GM21717 (cell line): ENCODE results near the gene DUXB.
A peak's percentile ranks its signal among the peaks of the same experiment; 100 is the strongest.

ENCODE experiments used
- ATAC-seq: cut with Tn5 transposase; IDR thresholded peaks from one replicate; pipeline ENCODE4 v1.9.1; 2021; ENCODE audit warnings: mild to moderate bottlenecking, moderate library complexity; ENCODE audit not compliant: unreplicated experiment

The DUXB gene

DNA sequence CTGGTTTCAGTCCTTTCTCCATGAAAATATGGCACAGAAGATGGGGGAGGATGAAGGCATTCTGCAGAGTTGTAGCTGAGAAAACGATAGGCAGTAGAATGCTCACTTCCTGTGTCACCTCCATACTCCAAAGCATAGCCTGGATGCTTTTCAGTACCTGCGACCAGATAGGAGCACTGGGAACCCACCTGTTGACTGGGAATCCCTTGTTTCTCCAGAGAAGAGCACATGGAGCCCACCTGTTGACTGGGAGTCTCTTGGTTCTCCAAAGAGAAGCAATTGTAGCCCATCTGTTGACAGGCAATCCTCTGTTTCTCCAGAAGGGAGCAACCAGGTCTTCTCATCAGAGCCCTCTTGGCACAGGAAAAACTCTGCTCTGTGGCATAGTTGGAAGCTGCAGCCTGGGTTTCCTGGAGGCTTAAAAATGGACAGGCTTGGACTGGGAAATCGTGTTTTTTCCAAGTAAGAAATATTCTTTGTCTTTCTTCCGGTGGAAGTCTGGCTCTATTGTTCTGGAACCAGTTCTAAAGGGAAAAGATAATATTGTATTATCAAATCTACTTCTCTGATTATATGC lies 40.4 kb downstream of the DUXB start:
- ATAC-seq: no peak

DNA sequence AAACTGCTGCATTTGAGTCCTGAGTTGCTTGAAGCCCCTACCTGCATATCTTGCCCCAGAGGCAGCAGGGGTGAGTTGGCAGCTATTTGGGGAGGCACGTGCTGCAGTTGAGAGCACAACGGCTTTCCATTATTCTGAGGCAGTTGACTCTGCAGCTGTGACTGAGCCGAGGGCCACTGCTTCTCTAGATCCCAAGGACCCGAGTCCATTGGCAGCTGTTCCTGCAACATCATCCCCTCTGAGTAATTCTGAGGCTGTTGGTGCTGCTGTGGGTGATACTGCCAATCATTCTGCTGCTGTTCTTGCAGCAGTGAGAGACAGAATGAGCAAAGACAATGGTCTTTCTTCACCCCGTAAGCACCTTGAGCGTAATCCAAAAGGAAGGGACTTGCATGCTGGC lies 40.9 kb downstream of the DUXB start:
- ATAC-seq: no peak

DNA sequence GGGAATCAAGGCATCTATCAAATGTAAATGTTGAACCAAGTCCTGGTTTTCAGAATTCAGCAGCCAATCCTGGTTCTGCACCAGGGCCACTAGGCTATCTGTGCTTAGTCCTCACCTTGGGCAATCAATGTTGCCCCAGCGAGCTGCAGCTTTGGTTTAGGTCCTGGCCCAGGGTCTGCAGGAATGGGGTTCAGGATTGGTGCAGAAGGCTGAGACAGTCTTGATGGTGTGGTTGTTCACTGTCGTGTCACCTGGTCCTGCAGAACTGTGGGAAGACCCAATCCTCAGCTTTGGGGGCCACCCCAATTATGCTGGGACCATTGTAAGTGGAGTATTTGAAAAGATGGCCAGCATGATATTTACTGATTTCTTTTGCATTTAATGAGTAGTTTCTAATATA lies 43.1 kb downstream of the DUXB start:
- no peak for ATAC-seq

DNA sequence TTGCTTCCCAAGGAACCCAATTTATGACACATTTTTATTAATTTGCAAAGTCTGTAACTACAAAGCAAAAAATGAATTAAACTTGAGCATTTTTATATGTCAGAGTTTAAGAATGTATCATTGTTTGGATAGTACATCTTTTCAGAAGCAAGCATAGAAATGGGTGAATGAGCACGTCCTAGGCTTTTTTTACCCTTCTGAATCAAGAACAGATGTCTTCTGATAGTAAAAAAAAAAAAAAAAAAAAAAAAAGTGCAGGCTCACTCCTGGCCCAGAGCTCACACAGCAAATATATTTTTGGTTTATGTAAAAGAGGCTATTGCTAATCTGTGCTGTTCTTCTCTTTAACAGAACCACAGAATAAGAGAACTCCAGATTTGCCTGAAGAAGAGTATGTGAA lies 47.3 kb downstream of the DUXB start:
- no peak for ATAC-seq

DNA sequence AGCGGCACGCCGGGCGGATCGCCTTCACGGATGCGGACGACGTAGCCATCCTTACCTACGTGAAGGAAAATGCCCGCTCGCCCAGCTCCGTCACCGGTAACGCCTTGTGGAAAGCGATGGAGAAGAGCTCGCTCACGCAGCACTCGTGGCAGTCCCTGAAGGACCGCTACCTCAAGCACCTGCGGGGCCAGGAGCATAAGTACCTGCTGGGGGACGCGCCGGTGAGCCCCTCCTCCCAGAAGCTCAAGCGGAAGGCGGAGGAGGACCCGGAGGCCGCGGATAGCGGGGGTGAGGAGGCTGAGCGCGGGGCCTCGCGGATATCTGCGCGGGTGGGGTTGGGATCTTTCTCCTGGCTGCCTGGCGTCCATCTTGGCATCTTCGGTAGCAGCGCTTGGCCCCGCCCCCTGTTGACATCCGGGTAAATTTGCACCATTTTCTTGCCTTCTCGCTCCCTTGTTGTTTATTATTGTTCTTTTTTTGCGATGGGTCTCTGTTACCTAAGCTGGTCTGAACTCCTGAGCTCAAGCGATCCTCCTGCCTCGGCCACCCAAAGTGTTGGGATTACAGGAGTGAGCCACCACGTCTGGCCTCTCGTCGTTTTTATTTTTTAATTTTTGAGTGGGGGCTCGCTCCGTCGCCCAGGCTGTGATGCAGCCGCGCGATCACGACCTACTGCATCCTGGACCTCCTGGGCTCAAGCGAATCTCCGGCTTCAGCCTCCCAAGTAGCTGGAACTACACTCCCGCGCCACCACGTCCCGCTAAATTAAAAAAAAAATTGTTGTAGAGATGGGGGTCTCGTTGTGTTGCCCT lies 52.8 kb downstream of the DUXB start:
- ATAC-seq: peak; percentile 38

DNA sequence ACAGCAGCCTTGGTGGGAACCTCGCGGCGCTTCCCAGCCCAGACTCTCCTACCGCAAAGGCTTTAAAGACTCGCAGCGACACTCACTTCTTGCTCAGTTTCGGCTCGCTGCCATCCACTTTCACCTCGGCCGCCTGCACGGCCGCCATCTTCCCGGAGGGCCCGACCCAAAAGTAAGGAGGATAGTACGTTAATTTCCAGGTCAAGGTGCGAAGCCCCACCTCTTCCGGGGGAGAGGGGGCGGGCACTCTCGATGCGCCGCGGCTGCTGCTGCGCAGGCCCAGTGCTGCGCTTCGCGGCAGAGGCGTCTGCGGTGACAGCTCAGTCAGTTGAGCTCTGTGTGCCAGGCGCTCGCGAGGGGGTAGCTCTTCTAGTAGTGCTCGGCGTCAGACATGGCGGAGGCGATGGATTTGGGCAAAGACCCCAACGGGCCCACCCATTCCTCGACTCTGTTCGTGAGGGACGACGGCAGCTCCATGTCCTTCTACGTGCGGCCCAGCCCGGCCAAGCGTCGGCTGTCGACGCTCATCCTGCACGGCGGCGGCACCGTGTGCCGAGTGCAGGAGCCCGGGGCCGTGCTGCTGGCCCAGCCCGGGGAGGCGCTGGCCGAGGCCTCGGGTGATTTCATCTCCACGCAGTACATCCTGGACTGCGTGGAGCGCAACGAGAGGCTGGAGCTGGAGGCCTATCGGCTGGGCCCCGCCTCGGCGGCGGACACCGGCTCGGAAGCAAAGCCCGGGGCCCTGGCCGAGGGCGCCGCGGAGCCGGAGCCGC lies 53.6 kb downstream of the DUXB start, which contains the start of the genes KARS1 and TERF2IP:
Gene KARS1, minus strand, starts transcription at position 174 of the 773 bp plus-strand sequence. Its CDS starts 26 bp downstream, at position 148.
Gene TERF2IP, plus strand, starts transcription at position 282 of the 773 bp plus-strand sequence. Its CDS starts 110 bp downstream, at position 392.
- peak; percentile 88 for ATAC-seq

DNA sequence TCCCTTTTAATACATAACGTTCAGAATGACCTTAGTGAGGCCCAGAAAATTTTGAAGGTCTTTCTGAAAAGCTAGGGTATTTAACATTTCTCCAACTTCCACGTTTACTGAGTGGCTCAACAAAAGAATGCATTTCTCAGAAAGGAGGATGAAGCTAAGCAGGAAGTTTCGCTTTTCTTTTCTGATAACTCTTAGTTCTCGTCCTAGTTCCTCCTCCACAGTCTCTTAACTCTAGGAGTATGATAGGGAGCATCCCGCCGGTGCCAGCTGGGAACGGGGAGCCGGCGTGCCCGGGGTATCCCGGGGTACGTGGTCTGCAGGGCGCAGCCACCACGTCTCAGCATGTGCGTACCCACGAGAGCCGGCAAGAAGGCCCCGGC lies 54.2 kb downstream of the DUXB start:
- ATAC-seq: peak; percentile 19

DNA sequence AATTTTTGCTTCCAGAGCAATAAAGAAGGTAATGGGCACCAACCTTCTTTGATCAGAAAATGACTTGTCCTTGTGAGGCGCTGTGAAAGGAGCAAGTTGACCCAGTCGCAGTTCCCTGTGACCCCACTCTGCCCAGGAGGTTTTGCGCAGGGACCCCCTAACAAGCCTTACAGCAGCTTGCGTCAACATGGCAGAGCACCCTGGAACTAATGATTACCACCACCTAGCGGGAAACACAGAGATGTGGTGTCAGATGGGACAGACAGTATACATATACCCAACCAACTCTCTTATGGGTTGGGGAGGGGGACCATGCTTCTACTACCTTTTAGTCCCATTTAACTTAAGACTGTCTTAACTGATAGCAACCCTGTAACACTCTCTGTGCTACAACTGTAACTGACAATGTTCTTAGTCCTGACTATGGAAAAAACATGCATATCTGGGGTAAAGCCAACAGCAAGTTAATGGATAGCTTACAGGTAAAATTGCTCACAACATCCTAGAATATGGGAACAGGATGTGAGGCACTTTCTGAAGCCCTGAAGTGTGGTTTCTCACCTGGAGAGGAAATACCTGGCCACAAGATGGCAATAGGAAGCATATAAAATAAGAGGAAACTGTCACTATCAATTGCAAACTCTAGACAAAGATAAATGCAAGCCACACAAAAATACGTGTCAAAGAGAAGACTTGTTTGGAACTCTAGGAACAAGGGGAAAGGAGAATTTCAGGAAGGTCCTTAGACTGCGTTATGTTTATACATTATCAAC lies 56.8 kb downstream of the DUXB start:
- no peak for ATAC-seq
